Measurements from ENCODE around the gene HELZ. TPM values are rescaled to one million over a fixed set of nuclear protein-coding genes. Genes with fewer than 3 reads are reported as not detected.

Gene HELZ
- total RNA-seq, 1 donor from 2014 or later: 44.9 TPM

DNA sequence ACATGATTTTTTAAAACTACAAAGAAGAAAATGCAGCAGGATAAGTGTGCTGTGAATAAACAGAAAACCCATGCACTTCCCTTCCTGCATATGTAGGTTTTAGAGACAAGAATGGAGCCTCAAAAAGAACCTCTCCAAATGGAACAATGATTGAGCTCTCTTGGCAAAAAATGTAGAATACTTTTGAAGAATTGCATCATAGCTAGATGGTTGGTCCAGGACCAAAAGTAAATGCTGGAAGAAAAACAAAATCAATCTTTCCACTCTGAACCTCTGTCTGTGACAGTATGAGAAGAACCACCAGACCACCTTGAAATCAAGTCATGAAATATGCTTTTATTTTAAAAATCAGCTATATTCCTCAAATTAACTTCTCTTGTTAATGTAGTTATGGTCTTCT is 17.5 kb downstream of the HELZ start:
- no peaks in the 10 kb centered on the region for H4K20me1 ChIP-seq (ENCODE audit: low read depth)
- H3F3A ChIP-seq (ENCODE audit: low read depth): no peaks in the 10 kb centered on the region
- H3K27ac ChIP-seq: no peak overlapping the region
- H3K79me2 ChIP-seq (ENCODE audit: low read depth): peaks cover 37% of the 10 kb centered on the region
- H3K4me2 ChIP-seq: no peak overlapping the region
- no peaks in the 10 kb centered on the region for H3K9me3 ChIP-seq (ENCODE audit: low read depth)
- H3K4me1 Mint-ChIP-seq: no peaks in the 10 kb centered on the region
- no peak for DNase-seq (ENCODE audit: low spot score)
- H3K36me3 ChIP-seq: no peaks in the 10 kb centered on the region
- no peaks in the 10 kb centered on the region for H3K27me3 Mint-ChIP-seq (ENCODE audit: insufficient read depth, low read depth)
- H3K9ac ChIP-seq: no peak overlapping the region
- no peak overlapping the region for H3K27ac Mint-ChIP-seq
- TF ChIP-seq EZH2 (IDR thresholded peaks at IDR 0.05) (no peak), EZH2phosphoT487 (IDR thresholded peaks at IDR 0.05) (no peak)
- TF ChIP-seq, protein P1, sequence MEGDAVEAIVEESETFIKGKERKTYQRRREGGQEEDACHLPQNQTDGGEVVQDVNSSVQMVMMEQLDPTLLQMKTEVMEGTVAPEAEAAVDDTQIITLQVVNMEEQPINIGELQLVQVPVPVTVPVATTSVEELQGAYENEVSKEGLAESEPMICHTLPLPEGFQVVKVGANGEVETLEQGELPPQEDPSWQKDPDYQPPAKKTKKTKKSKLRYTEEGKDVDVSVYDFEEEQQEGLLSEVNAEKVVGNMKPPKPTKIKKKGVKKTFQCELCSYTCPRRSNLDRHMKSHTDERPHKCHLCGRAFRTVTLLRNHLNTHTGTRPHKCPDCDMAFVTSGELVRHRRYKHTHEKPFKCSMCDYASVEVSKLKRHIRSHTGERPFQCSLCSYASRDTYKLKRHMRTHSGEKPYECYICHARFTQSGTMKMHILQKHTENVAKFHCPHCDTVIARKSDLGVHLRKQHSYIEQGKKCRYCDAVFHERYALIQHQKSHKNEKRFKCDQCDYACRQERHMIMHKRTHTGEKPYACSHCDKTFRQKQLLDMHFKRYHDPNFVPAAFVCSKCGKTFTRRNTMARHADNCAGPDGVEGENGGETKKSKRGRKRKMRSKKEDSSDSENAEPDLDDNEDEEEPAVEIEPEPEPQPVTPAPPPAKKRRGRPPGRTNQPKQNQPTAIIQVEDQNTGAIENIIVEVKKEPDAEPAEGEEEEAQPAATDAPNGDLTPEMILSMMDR (IDR thresholded peaks at IDR 0.05): no peak
- H3K27me3 ChIP-seq: no peaks in the 10 kb centered on the region
- H3K4me1 ChIP-seq: no peaks in the 10 kb centered on the region
- H3K4me3 ChIP-seq: no peak overlapping the region
- no peaks in the 10 kb centered on the region for H3K9me3 Mint-ChIP-seq
- H2AFZ ChIP-seq (replicated peaks): no peak overlapping the region
- H3K36me3 Mint-ChIP-seq: peaks cover 37% of the 10 kb centered on the region
- H3K4me3 Mint-ChIP-seq: no peak overlapping the region

DNA sequence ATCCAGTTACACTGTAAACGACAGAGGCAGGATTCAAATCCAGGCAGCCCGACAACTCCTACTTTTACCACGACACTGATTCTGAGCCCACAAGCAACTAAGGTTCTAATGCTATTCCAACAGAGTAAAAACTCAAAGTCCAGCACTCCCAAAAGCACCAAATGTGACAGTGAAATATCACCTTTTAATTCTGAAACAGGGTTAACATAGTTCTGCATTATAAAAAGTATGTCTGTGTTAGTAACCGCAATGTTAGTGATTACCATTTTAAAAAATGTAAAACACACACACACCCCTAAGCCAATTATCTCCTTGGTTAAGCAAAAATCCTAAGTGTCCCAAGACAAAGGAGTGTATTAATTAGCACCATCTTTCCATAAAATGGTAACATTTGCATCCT is 19.7 kb downstream of the HELZ start:
- no peaks in the 10 kb centered on the region for H3K36me3 ChIP-seq
- H3K9ac ChIP-seq: no peak overlapping the region
- peaks cover 4% of the 10 kb centered on the region for H3K4me1 Mint-ChIP-seq
- no peak overlapping the region for H3K27ac Mint-ChIP-seq
- H3K27me3 Mint-ChIP-seq (ENCODE audit: insufficient read depth, low read depth): no peaks in the 10 kb centered on the region
- no peaks in the 10 kb centered on the region for H3K9me3 ChIP-seq (ENCODE audit: low read depth)
- peaks cover 55% of the 10 kb centered on the region for H3K79me2 ChIP-seq (ENCODE audit: low read depth)
- H3K4me3 ChIP-seq: no peak overlapping the region
- DNase-seq (ENCODE audit: low spot score): no peak
- TF ChIP-seq EZH2 (IDR thresholded peaks at IDR 0.05) (no peak), EZH2phosphoT487 (IDR thresholded peaks at IDR 0.05) (no peak)
- TF ChIP-seq, protein P1 (IDR thresholded peaks at IDR 0.05): no peak
- H3K36me3 Mint-ChIP-seq: peaks cover 33% of the 10 kb centered on the region
- peaks cover 4% of the 10 kb centered on the region for H3K4me1 ChIP-seq
- no peaks in the 10 kb centered on the region for H3K27me3 ChIP-seq
- no peaks in the 10 kb centered on the region for H3F3A ChIP-seq (ENCODE audit: low read depth)
- no peak overlapping the region for H2AFZ ChIP-seq (replicated peaks)
- H4K20me1 ChIP-seq (ENCODE audit: low read depth): peaks cover 10% of the 10 kb centered on the region
- no peak overlapping the region for H3K4me2 ChIP-seq
- H3K27ac ChIP-seq: no peak overlapping the region
- H3K4me3 Mint-ChIP-seq: no peak overlapping the region
- H3K9me3 Mint-ChIP-seq: no peaks in the 10 kb centered on the region

DNA sequence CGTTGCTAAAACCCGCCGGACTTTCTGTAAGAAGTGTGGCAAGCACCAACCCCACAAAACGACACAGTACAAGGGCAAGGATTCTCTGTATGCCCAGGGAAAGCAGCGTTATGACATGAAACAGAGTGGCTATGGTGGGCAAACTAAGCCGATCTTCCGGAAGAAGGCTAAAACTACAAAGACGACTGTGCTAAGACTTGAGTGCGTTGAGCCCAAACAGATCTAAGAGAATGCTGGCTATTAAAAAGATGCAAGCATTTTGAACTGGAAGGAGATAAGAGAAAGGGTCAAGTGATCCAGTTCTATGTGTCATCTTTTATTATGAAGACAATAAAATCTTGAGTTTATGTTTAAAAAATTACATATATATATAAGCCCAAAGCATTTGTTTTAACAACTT is 20.3 kb downstream of the HELZ start:
- TF ChIP-seq EZH2phosphoT487 (IDR thresholded peaks at IDR 0.05): no peak
- TF ChIP-seq EZH2 (IDR thresholded peaks at IDR 0.05): no peak
- TF ChIP-seq, protein P1 (IDR thresholded peaks at IDR 0.05): no peak
- H3K27ac ChIP-seq: no peak overlapping the region
- H3K4me1 ChIP-seq: peaks cover 4% of the 10 kb centered on the region
- no peaks in the 10 kb centered on the region for H3K27me3 ChIP-seq
- Mint-ChIP-seq H3K4me3 (no peak overlapping the region), H3K4me1 (peaks cover 7% of the 10 kb centered on the region), H3K9me3 (no peaks in the 10 kb centered on the region), H3K27me3 (ENCODE audit: insufficient read depth, low read depth) (no peaks in the 10 kb centered on the region), H3K27ac (no peak overlapping the region), H3K36me3 (peaks cover 33% of the 10 kb centered on the region)
- H3F3A ChIP-seq (ENCODE audit: low read depth): no peaks in the 10 kb centered on the region
- no peak for DNase-seq (ENCODE audit: low spot score)
- H2AFZ ChIP-seq (replicated peaks): no peak overlapping the region
- H4K20me1 ChIP-seq (ENCODE audit: low read depth): peaks cover 15% of the 10 kb centered on the region
- no peak overlapping the region for H3K9ac ChIP-seq
- H3K4me2 ChIP-seq: no peak overlapping the region
- H3K4me3 ChIP-seq: no peak overlapping the region
- H3K79me2 ChIP-seq (ENCODE audit: low read depth): peaks cover 61% of the 10 kb centered on the region
- no peaks in the 10 kb centered on the region for H3K36me3 ChIP-seq
- H3K9me3 ChIP-seq (ENCODE audit: low read depth): no peaks in the 10 kb centered on the region
